Activated CD8-positive, alpha-beta memory T cell treated with anti-CD3 and anti-CD28 coated beads for 36 hours (primary cell): Measurements from ENCODE around the gene HERC2. TPM values are rescaled to one million over a fixed set of nuclear protein-coding genes. Genes with fewer than 3 reads are reported as not detected.
"Not testable (repeated sequence)": the region's sequence is repeated elsewhere in the genome, so short reads cannot be mapped to it uniquely, and the experiment has no call there.

Source experiments
- CTCF ChIA-PET: fragments of 350-600 bp; sonication (Branson Sonifier 250); formaldehyde crosslinking; loops from one replicate; lab custom pipeline; 2021; ENCODE audit warnings: antibody characterized with exemption; lab: Charles Lee
- POLR2A ChIA-PET: fragments of 350-600 bp; sonication (Branson Sonifier 250); formaldehyde crosslinking; loops from one replicate; lab custom pipeline; 2021; ENCODE audit warnings: antibody characterized with exemption; lab: Charles Lee
- total RNA-seq, 2 experiments: library from RNA; stranded (reverse); gene quantifications; one replicate each; pipeline ENCODE4 v1.2.3, GENCODE V29; 2021

HERC2 gene
- total RNA-seq, 2 experiments from 2014 or later = 31.3 to 32.8 TPM

- CTCF ChIA-PET = no interaction called here
Measured at GRCh38 chr15:28281876-28282275, 40.1 kb downstream of the HERC2 start.

DNA sequence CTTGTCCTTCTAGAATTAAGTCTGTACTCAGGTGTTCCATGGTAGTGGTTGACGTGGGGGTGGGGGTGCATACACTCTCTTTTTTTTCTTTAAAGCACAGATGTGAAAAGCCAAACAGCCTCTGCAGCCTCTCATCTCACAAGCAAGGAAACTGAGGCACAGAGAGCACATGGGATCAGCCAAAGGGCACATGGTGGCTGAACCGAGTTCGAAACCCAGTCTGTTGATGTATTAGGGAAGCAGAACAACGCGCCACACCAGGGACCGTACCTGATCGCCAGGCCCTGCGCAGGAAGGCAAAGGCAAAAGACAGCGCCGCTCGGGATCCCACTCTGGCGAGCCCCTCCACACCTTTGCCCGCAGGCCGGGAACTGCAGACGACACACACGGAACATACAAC, 47.3 kb downstream of the HERC2 start:
- ChIA-PET CTCF (no interaction called here), POLR2A (no interaction called here)

More at GRCh38 chr15:28281876-28282275, 40.1 kb downstream of the HERC2 start:
- POLR2A ChIA-PET = no interaction called here

GRCh38 chr15:28273873-28274610, 47.9 kb downstream of the HERC2 start:
- POLR2A ChIA-PET = no interaction called here
- CTCF ChIA-PET = no interaction called here

DNA sequence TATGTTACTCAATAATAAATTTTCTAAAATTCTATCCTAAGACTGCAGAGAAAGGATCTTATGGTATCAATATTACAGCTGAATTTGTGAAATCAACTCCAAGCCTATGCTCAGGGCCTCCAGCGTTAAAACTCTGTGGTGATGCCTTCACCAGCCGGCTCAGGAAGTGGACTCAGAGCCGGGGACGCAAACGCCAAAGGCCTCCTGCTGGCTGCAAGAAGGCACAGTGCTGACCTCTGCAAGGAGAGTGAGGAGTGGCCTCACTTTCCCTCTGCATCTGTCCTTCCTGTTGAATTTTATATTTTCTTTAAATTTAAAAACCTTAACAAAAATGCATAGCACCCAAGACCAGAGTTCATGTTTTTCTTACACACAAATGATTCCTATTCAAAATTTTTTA, 48.5 kb downstream of the HERC2 start:
- CTCF ChIA-PET = no interaction called here
- POLR2A ChIA-PET = no interaction called here

DNA sequence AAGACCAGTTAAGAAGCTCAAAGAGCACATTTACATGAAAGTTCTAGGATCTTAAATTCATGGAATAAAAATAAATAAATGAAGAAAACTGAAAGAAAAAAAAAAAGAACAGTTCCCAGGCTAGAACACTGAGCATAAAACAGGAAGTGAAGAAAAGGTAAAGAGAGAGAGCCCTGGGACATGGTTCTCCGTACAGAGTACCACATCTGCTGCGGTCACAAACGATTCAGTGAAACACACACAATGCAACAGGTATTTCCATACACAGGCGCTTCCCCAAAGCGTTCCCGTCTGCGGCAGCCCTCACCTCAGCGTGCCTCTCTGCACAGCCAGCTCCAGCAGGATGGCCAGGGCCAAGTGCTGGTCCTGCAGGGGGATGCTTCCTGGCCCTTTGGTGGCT, 49.4 kb downstream of the HERC2 start:
- ChIA-PET CTCF (no interaction called here), POLR2A (no interaction called here)

GRCh38 chr15:28271697-28272260, 50.2 kb downstream of the HERC2 start:
- CTCF ChIA-PET = no interaction called here
- POLR2A ChIA-PET = no interaction called here

GRCh38 chr15:28269097-28269496, 52.9 kb downstream of the HERC2 start:
- ChIA-PET CTCF (no interaction called here), POLR2A (no interaction called here)

DNA sequence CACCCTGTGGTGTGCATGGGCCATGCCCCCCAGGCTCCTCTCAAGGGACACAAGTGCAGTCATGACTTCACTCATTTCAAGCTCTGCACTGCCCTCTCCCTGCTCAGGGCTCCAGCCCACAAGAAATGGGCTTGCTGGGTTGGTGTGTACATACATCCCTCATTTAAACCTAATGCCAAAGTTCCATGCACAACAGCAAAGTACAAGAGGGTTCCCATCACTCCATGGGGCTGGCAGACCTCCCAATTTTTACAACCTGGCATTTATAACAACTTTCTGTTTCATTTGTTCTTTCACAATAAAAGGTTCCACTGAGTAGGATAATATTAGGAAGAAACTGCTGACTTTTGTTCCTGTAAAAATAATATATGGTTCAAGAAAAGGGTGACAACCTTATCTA, 54.3 kb downstream of the HERC2 start:
- CTCF ChIA-PET = no interaction called here
- POLR2A ChIA-PET = no interaction called here

DNA sequence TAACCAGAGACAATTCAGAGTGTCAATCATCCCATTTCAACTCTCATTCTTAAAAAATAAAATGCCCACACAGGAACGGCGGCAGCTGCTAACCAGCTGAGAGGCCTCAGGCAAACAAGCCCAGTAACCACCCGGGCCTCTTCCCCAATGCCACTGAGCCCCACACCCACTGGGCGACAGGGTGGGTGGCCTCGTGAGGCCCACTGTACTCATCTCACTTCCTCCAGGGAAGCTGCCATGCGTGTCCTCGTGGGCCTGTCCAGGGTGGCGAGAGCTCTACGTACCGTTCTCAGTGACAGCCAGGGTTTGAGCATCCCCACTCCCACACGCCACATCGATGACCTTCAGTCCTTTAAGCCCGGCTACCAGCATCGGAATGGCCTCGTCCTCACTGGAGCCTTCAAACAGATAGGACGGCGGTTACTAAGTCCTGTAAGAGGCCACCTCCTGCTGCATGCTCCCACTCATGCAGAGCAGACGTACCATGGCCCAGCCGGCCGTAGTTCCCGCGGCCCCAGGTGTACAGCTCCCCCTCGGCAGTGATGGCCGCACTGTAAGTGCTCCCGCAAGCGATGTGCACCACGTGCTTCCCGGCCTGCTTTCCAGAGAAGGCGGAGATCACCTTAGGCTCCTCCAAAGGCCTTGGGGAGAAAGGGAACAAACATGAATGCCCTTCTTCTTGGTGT, 56.5 kb downstream of the HERC2 start:
- POLR2A ChIA-PET = no interaction called here
- CTCF ChIA-PET = no interaction called here

DNA sequence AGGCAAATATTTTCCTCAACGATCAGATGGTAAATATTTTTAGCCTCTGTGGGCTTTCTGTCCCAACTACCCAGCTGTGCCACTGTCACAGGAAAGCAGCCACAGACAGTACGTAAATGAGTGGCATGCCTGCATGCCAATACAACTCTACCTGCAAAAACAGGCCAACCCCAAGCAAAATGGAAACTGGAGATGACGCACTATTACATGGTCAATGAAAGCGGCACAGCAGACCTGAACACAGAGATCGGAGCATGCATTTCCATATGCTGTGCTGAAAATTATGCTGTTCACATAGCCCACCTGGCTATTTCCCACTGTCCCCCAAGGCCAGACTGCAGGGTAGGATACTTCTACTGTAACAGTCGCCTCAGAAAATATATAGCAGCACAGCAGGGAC, 57.8 kb downstream of the HERC2 start:
- CTCF ChIA-PET = no interaction called here
- POLR2A ChIA-PET = no interaction called here

GRCh38 chr15:28262438-28262837, 59.5 kb downstream of the HERC2 start:
- POLR2A ChIA-PET = no interaction called here

DNA sequence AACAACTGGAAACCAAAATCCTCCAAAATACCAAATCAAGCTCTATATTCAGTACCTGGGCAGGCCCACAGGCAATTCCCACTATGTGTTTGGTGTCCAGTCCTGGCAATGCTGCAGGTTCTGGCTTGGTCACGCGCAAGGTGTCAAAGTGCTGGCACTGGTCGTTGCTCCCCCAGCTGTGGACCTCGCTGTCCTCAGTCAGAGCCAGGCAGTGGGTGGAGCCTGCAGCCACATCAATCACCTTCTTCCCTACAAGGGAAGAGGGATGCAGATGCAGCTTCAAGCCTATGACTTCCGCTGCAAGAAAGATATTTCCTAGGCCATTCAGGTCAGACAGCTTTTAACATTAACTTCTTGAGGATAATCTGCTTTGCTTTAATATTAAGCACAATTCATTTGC, 61.3 kb downstream of the HERC2 start:
- POLR2A ChIA-PET = interaction anchor here (0.6 kb wide), 1 partner anchor 30 kb away, joined by 5 read pairs; no protein-coding TSS in a partner anchor

More at GRCh38 chr15:28262438-28262837, 59.5 kb downstream of the HERC2 start:
- CTCF ChIA-PET = no interaction called here

DNA sequence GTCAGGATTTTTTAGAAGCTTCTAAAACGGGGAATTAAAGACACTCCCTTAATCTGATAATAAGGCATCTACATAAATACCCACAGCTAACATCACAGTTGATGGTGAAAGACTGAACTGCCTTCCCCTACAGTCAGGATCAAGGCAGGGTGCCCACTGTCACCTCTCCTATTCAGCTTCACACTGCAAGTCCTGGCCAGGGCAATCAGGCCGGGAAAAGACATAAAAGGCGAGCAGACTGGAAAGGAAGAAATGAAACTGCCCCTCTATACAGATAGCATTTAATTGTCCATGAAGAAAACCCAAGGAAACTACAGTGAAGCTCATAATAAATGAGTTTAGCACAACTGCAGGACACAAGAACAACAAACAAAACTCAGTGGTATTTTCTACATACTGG, 61.7 kb downstream of the HERC2 start:
- POLR2A ChIA-PET = interaction anchor here (0.6 kb wide), 1 partner anchor 30 kb away, joined by 5 read pairs; no protein-coding TSS in a partner anchor
- CTCF ChIA-PET = no interaction called here

More for the DNA sequence above, 61.3 kb downstream of the HERC2 start:
- CTCF ChIA-PET = no interaction called here

GRCh38 chr15:28255965-28256364, 66.0 kb downstream of the HERC2 start:
- POLR2A ChIA-PET = no interaction called here
- CTCF ChIA-PET = no interaction called here

GRCh38 chr15:28252831-28253230, 69.1 kb downstream of the HERC2 start:
- ChIA-PET POLR2A (no interaction called here), CTCF (no interaction called here)

GRCh38 chr15:28246605-28247004, 75.4 kb downstream of the HERC2 start:
- ChIA-PET POLR2A (no interaction called here), CTCF (no interaction called here)

- POLR2A ChIA-PET = no interaction called here
- CTCF ChIA-PET = no interaction called here
Measured at GRCh38 chr15:28243901-28244300, 78.1 kb downstream of the HERC2 start.

DNA sequence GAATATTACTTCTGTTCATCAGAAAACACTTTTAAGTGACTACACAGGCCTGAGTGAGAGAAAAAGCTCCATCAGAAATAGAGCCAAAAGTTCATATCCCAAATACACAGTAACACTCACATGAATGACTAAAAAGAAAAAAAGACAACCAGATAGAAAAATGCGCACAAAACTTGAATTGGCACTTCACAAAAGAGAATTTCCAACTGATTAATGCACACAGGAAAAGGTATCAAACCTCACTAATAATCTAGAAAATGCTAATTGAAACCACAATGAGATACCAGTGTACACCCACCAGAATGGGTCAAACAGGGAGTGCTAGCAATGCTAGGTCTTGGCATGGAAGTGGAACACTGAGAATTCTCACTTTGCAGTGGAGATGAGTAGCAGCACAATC, 78.6 kb downstream of the HERC2 start:
- POLR2A ChIA-PET = no interaction called here
- CTCF ChIA-PET = no interaction called here

- POLR2A ChIA-PET, CTCF ChIA-PET: not testable (repeated sequence)
Measured at GRCh38 chr15:28238296-28238695, 83.7 kb downstream of the HERC2 start.

DNA sequence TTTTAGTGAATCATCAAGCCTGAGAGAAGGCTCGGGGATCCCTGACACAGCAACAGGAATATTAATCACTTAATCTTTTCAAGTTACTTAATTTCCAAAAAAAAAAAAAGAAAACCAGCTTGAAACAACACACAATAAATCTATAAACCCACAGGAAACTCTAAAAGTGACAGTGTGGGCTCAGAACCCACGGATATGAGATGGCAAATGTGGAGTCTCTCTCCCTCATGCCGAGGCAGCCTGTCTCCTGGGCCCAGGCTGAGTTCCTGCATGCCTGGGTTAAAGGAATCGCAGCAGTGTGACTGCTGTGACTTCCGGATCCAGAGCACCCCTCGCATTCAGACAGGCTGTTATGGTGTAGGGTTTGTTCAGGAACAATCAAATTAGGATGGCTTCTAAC, 90.2 kb downstream of the HERC2 start:
- POLR2A ChIA-PET, CTCF ChIA-PET: not testable (repeated sequence)

DNA sequence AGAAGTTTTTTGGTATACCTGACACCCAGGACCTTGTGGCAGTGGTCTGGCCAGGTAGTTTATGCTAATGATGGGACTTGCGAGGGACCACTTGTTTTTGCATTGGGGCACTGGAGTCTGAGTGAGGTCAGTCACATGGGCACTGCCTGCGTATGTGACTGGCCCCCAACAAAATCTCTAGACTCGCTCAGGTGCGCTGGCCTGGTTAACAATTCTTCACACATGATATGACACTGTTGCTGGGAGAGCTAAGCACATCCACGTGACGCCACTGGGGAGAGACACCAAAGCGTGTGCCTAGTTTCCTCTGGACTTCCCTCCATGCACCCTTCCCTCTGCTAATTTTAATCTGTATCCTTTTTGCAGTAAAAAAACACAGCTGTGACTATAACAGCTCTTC, 90.6 kb downstream of the HERC2 start:
- CTCF ChIA-PET = not testable (repeated sequence)

More for the DNA sequence above, 90.6 kb downstream of the HERC2 start:
- POLR2A ChIA-PET = not testable (repeated sequence)
